Measurements from ENCODE around the gene FILIP1.

Gene FILIP1

GRCh38 chr6:75257343-75258087 is 236.1 kb downstream of the FILIP1 start:
- DNase-seq: no peak

- no peak for DNase-seq
These were observed 243.0 kb downstream of the FILIP1 start for GRCh38 chr6:75250552-75250951.

DNA sequence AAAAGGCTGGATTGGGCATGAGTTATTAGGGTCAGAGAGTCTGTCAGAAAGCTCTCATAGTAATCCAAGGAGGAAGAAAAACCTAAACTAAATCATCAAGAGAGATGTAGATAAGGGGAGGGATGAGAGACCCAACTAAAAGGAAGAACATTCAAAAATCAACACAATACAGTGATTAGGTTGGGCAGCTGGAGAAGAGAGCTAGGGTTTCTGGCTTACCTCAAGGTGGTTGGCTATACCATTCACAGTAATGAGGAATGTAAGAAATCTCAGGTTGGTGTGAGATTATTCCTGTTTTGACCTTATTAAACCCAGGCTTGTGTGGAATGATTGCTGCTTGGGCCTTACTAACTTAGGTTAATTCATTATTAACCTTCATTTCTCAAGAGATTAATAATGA is 243.8 kb downstream of the FILIP1 start:
- DNase-seq: no peak

- DNase-seq: no peak
These were observed 247.2 kb downstream of the FILIP1 start for GRCh38 chr6:75246386-75246785.

GRCh38 chr6:75244063-75244584 is 249.5 kb downstream of the FILIP1 start:
- no peak for DNase-seq

- DNase-seq: peak; percentile 91
These were observed 250.1 kb downstream of the FILIP1 start, which contains the start of gene COX7A2 for GRCh38 chr6:75243333-75244062. Gene COX7A2, minus strand, starts transcription at chr6:75243801. Its CDS starts 67 bp downstream, at chr6:75243734.
